HepG2 (cell line): ENCODE data around the gene PTAFR. TPM values are rescaled to one million over a fixed set of nuclear protein-coding genes. Genes with fewer than 3 reads are reported as not detected.

Experiments used
- ATAC-seq: fragments of 200-7000 bp; cut with Tn5 transposase; 3 replicates; pipeline ENCODE4 v1.9.1; 2020; ENCODE audit warnings: mild to moderate bottlenecking, moderate library complexity
- BruUV-seq: library from RNA; stranded (reverse); fragments of 400-500 nt; replicated peaks from 2 replicates; lab custom pipeline; 2021; lab: Mats Ljungman, UMichigan
- CTCF ChIA-PET: fragments of 300-600 bp; formaldehyde crosslinking; extraction: SDS; loops from one replicate; lab custom pipeline; 2021; ENCODE audit warnings: low total read pairs, inconsistent platforms, low intra/inter-chr PET ratio; lab: Yijun Ruan, JAX
- POLR2A ChIA-PET: fragments of 350-600 bp; sonication (Branson Sonifier 250); formaldehyde crosslinking; loops from one replicate; lab custom pipeline; 2020; ENCODE audit warnings: antibody characterized with exemption, inconsistent platforms; lab: Yijun Ruan, JAX
- DNase-seq: peaks from one replicate; pipeline ENCODE4 v3.0.0-alpha.2; 2015; ENCODE audit warnings: low spot score
- FAIRE-seq: peaks from 3 replicates; lab custom pipeline; 2011; peaks lifted over from hg19 to GRCh38; lab: Jason Lieb, UNC
- H2AFZ ChIP-seq: one replicate; pipeline ENCODE4 v1.6.1; 2011; ENCODE audit warnings: low read length, inconsistent platforms
- H3K27ac ChIP-seq: fragments of 300-600 bp; 3 replicates; pipeline ENCODE4 v1.8.0; 2011; ENCODE audit warnings: mixed run types, mild to moderate bottlenecking, mixed read lengths, low read length, inconsistent platforms; ENCODE audit not compliant: insufficient read depth; ENCODE audit errors: extremely low read length
- H3K27me3 ChIP-seq, 2 experiments: fragments of 200-600 bp in 1 of 2; 2 replicates in 1 of 2; 3 replicates in 1 of 2; pipeline versions ENCODE4 v1.6.0 to v1.8.0; 2011; ENCODE audit warnings: low read length in 2 of 2, mild to moderate bottlenecking in 2 of 2, moderate library complexity in 2 of 2, inconsistent platforms in 1 of 2; ENCODE audit not compliant: insufficient read depth in 2 of 2, control insufficient read depth in 1 of 2
- H3K36me3 ChIP-seq, 2 experiments: fragments of 200-600 bp in 1 of 2; replicated peaks in 1 of 2; 2 replicates in 1 of 2; 3 replicates in 1 of 2; pipeline versions ENCODE4 v1.5.1 to v1.8.0; 2011; ENCODE audit warnings: low read length in 2 of 2, inconsistent platforms in 1 of 2; ENCODE audit not compliant: insufficient read depth in 2 of 2, control insufficient read depth in 1 of 2
- H3K4me1 ChIP-seq: 2 replicates; pipeline ENCODE4 v1.5.1; 2012; ENCODE audit warnings: low read length, inconsistent platforms; ENCODE audit not compliant: insufficient read depth
- H3K4me2 ChIP-seq: 2 replicates; pipeline ENCODE4 v1.6.0; 2011; ENCODE audit warnings: low read depth, low read length, inconsistent platforms
- H3K4me3 ChIP-seq, 3 experiments: fragments of 200-600 bp in 1 of 3; sonication (generic), shearing (Covaris generic) in 1 of 3; replicated peaks in 1 of 3; 2 replicates each; pipeline ENCODE4 v1.5.1; 2011 to 2016; ENCODE audit warnings: low read length in 3 of 3, inconsistent platforms in 2 of 3, low read depth in 2 of 3, mild to moderate bottlenecking in 2 of 3, control low read depth in 1 of 3, mixed read lengths in 1 of 3; ENCODE audit not compliant: insufficient read depth in 1 of 3
- H3K79me2 ChIP-seq: one replicate; pipeline ENCODE4 v1.6.1; 2011; ENCODE audit warnings: low read length, inconsistent platforms; ENCODE audit not compliant: insufficient read depth
- H3K9ac ChIP-seq: 2 replicates; pipeline ENCODE4 v1.6.0; 2011; ENCODE audit warnings: mild to moderate bottlenecking, low read depth, low read length, inconsistent platforms; ENCODE audit not compliant: insufficient read depth
- H3K9me3 ChIP-seq: 2 replicates; pipeline ENCODE4 v1.5.1; 2012; ENCODE audit warnings: mild to moderate bottlenecking, low read length
- H4K20me1 ChIP-seq: 2 replicates; pipeline ENCODE4 v1.6.0; 2011; ENCODE audit warnings: inconsistent platforms, mild to moderate bottlenecking, low read length, moderate library complexity; ENCODE audit not compliant: insufficient read depth
- ARNT2 ChIP-seq: sonication (generic); formaldehyde crosslinking; IDR thresholded peaks from 2 replicates; pipeline ENCODE4 v1.8.0; 2022; ENCODE audit warnings: mild to moderate bottlenecking, low read depth, missing genetic modification reagents, moderate library complexity
- NFIC ChIP-seq: IDR thresholded peaks from 2 replicates; pipeline ENCODE4 v1.6.1; 2012; ENCODE audit warnings: mild to moderate bottlenecking, low read length, inconsistent platforms
- NFRKB ChIP-seq: fragments of 450-650 bp; IDR thresholded peaks from 2 replicates; pipeline ENCODE4 v1.6.1; 2017
- RFX3 ChIP-seq: IDR thresholded peaks from 2 replicates; pipeline ENCODE4 v1.6.1; 2016; ENCODE audit warnings: missing biosample characterization, missing genetic modification reagents
- RFX5 ChIP-seq: IDR thresholded peaks from 2 replicates; pipeline ENCODE4 v1.6.1; 2011; ENCODE audit warnings: low read depth, low read length, improper control_type of control experiment
- SATB2 ChIP-seq: sonication (generic); formaldehyde crosslinking; IDR thresholded peaks from 2 replicates; pipeline ENCODE4 v1.5.0; 2020; ENCODE audit warnings: missing genetic modification reagents
- TARDBP ChIP-seq: sonication (generic); formaldehyde crosslinking; IDR thresholded peaks from 2 replicates; pipeline ENCODE4 v1.8.0; 2022; ENCODE audit warnings: mild to moderate bottlenecking, missing genetic modification reagents
- TERF1 ChIP-seq: sonication (generic); formaldehyde crosslinking; IDR thresholded peaks from 2 replicates; pipeline ENCODE4 v1.8.0; 2022; ENCODE audit warnings: mild to moderate bottlenecking, missing genetic modification reagents, moderate library complexity
- TFE3 ChIP-seq: IDR thresholded peaks from 2 replicates; pipeline ENCODE4 v1.6.1; 2016
- XBP1 ChIP-seq: sonication (generic); formaldehyde crosslinking; IDR thresholded peaks from 2 replicates; pipeline ENCODE4 v1.5.0; 2020; ENCODE audit warnings: missing genetic modification reagents
- ZNF18 ChIP-seq: sonication (generic); formaldehyde crosslinking; IDR thresholded peaks from 2 replicates; pipeline ENCODE4 v1.8.0; 2022; ENCODE audit warnings: mild to moderate bottlenecking, missing genetic modification reagents; ENCODE audit not compliant: insufficient replicate concordance
- ZNF234 ChIP-seq: sonication (generic); formaldehyde crosslinking; conservative IDR thresholded peaks from 2 replicates; pipeline ENCODE4 v1.5.1; 2020; ENCODE audit warnings: mild to moderate bottlenecking, missing genetic modification reagents
- ZNF296 ChIP-seq: sonication (generic); formaldehyde crosslinking; conservative IDR thresholded peaks from 2 replicates; pipeline ENCODE4 v1.5.0; 2020; ENCODE audit warnings: mild to moderate bottlenecking, missing genetic modification reagents
- ZNF891 ChIP-seq: sonication (generic); formaldehyde crosslinking; IDR thresholded peaks from 2 replicates; pipeline ENCODE4 v1.5.0; 2020; ENCODE audit warnings: mild to moderate bottlenecking, missing genetic modification reagents
- WGBS: methylation state at CpG from one replicate; pipeline ENCODE4 v1.1.6; 2017; ENCODE audit warnings: low lambda C conversion rate; 5-methylcytosine and 5-hydroxymethylcytosine counted together
- in situ Hi-C: cut with HindIII; loops from 2 replicates; pipeline ENCODE4 v1.10.0; 2017; ENCODE audit warnings: low pct_unique_long_range_greater_than_20kb; ENCODE audit not compliant: extremely low pct_ligation_motif_present
- intact Hi-C: fragments of 100-400 bp; cut with micrococcal nuclease; formaldehyde crosslinking; loops from one replicate; pipeline ENCODE4 v1.10.0; 2022; ENCODE audit not compliant: unreplicated experiment
- polyA plus RNA-seq, 8 experiments: library from polyadenylated mRNA; depleted of rRNA in 3 of 8; stranded (reverse) in 7 of 8; unstranded in 1 of 8; fragments of >200 nt; fragmentation: Illumina TruSeq in 4 of 8; extraction: Trizol in 4 of 8; gene quantifications; 2 replicates each; pipeline versions ENCODE4 v1.2.1 to v1.2.3, GENCODE V29; 2011 to 2016; ENCODE audit warnings: low read depth in 4 of 8, missing spikeins in 1 of 8, mixed read lengths in 1 of 8; ENCODE audit not compliant: insufficient read depth in 1 of 8
- total RNA-seq, 5 experiments: library from RNA; depleted of rRNA; stranded (reverse); fragments of >200 nt; fragmentation: Illumina TruSeq; extraction: Trizol; gene quantifications; 2 replicates each; pipeline ENCODE4 v1.2.3, GENCODE V29; 2016; ENCODE audit warnings: low read depth in 1 of 5

PTAFR gene
- total and polyA plus RNA-seq, 2 of the 13 experiments (the other 11 are each of a cell fraction or from before 2014, with no cell fraction given): 0.27 to 24.0 TPM

DNA sequence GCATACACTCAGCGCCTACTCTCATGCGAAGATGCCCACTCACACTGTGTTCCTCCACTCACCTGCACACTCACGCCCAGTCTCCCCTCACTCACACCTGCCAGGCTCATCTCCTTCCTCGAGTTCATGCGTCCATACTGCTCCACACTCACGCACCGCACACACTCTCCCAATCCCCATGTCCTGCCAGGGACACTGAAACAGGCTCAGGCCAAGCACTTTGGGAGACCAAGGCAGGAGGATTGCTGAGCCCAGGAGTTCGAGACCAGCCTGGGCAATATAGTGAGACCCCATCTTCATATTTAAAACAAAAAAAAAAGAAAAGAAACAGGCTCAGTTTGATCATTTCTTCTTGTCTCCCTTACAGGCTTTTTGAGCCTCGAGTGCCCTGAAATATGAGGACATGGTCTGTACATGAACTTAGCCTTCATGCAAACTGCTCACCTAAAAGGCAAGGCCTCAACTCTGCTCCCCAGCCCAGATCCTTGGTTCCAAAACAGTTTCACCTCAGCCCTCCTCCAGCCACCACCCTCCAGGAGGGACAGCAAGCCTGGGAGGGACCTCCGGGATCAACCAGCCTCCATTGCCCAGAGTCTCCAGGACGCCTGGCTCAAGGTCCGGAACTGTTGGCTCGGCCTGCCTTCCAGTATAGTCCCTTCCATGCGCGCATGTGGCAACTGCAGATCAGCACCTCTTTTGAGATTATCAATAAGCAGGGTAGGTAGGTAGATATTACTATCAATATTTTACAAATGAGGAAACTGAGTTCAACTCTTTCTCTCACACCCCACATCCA, 2.4 kb upstream of the PTAFR start:
- ChIA-PET POLR2A (no interaction called here), CTCF (no interaction called here)
- Histone ChIP-seq H3K4me2 (no peak overlapping the region), H3K27me3 (peaks cover 2 to 22% of the 10 kb centered on the region in 2 experiments; a peak in 3 of 5 replicates), H4K20me1 (no peaks in the 10 kb centered on the region), H3K79me2 (no peaks in the 10 kb centered on the region), H3K4me1 (peaks cover 15% of the 10 kb centered on the region), H3K36me3 (no peaks in the 10 kb centered on the region), H3K27ac (no peak overlapping the region), H3K4me3 (no peak overlapping the region), H3K9me3 (no peaks in the 10 kb centered on the region), H2AFZ (no peak overlapping the region), H3K9ac (no peak overlapping the region)
- no peak for TF ChIP-seq RFX5
- no peak for TF ChIP-seq NFRKB
- no peak for TF ChIP-seq ZNF18
- TF ChIP-seq TFE3: no peak
- TF ChIP-seq XBP1 (CRISPR knock-in tag): no peak
- no peak for TF ChIP-seq SATB2 (CRISPR knock-in tag)
- TF ChIP-seq RFX3 (CRISPR knock-in tag): no peak
- TF ChIP-seq ZNF891 (CRISPR knock-in tag): no peak
- TF ChIP-seq ARNT2: no peak
- no peak for TF ChIP-seq TERF1 (CRISPR knock-in tag)
- no peak for TF ChIP-seq TARDBP (CRISPR knock-in tag)
- TF ChIP-seq ZNF234 (CRISPR knock-in tag): no peak
- no peak for TF ChIP-seq ZNF296 (CRISPR knock-in tag)
- TF ChIP-seq NFIC: no peak
- intact Hi-C loops: no loop called here
- no TSS peak for BruUV-seq
- 68% methylated on average over 15 of the region's 15 CpGs for WGBS
- ATAC-seq: no peak
- in situ Hi-C loops: no loop called here
- FAIRE-seq: no peak
- DNase-seq: no peak
